COR-L47 (cell line): ENCODE data around the gene CCDC85A.

Source experiments
- DNase-seq: peaks from one replicate; lab custom pipeline; 2025; lab: John Stamatoyannopoulos, UW

CCDC85A gene

DNA sequence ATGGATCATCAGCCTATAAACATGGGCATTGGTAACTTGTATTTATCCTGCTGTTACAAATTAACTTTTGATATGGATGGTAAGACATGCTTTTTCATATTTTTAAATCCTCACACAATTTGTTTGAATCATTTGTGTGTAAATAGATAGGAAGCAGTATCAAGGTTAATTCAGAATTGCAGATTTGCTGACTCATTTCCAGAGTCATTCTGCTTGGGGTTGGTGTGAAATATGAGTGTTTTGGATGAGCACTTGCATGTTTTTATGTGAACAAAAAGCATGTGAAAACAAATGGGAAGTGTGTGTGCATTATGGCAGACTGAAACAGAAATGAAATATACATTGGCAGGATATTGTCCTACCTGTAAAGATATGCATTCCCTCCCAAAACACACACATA, 11.8 kb downstream of the CCDC85A start:
- no peak for DNase-seq

DNA sequence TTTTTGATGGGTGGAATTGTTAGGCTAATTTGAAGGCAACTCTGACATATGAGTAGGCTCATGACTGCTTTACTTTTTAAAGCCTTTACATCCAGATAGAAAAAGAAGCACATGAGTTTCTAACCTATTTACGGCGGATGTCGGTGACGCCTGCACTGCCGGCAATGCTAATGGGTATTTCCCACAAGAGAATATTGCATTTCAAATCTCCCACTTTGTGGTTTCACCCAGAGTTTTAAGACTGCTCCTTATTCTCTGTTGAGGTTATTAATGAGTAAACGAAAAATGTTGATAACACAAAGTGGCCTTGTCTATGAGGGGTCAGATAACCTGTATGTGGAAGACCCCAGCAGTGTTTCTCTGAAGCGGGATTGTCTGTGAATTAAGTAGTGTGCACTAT, 14.0 kb downstream of the CCDC85A start:
- DNase-seq: no peak

DNA sequence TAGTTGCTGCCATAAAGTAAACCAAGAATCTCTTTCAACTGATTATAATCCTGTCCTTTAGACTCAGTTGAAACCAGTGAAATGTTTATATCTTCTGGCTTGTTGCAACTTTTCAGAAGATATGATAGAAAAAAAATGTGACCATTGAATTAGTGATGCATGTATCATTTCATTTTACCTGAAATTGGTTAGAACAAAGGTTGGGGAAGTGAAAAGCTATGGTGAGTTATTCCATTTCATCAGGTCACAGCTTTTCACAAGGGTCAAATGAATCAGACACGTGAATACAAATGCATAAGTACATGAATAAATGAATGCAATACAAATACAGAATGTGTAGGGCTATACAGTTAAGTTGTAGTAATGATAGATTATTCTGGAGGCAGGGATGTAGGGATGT, 15.1 kb downstream of the CCDC85A start:
- no peak for DNase-seq

DNA sequence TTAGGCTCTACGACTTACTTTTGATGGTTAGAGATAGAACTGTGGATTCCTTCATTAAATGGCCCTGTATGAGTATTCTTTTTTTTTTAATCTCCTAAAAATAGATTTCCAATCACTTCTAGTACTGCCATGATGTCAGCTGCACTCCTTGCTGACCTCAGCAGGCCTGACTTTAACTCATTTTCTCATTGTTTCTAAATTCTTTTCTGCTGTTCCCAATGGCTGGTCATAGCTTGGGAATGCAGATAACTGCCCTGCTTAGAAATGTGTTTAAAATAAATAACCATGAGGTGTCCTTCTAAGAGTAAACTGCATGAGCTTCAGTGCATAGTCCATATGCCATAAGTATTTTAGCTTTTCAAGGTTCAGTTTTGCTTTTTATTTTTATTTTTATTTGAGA, 15.7 kb downstream of the CCDC85A start:
- DNase-seq: no peak

DNA sequence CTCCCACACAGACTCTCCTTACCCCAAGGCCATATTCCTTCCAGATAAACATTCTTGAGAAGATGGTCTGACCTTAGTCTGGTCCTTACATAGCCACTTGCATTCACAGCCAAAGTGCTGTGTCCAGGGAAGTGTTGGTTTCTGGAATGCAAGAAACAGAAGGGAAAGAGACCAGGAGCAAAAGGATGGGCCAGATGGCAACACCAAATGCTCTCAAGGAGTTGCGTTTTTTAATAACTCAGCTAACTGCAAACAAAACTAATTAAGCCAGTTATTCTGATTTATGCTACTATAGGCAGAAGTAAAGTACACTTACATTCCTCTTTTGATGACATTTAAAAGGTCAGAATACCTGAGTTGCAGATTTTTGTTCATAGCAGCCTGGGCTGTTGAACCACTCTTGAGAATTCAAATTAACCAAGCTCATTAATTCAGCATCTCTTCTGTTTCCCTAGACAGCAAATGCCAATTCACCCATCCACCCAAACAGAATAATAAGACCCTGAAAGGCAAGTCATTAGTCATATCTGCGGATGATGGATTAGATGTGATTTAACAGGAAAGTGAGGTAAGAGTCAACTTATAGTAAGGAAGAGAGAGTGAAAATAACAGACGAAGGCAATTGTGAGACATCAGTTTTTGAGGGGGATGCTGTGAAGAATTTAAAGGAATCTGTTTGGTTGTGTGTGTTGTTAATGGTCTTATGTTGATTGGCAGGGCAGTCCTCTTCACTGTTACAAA, 18.8 kb downstream of the CCDC85A start:
- DNase-seq: no peak

DNA sequence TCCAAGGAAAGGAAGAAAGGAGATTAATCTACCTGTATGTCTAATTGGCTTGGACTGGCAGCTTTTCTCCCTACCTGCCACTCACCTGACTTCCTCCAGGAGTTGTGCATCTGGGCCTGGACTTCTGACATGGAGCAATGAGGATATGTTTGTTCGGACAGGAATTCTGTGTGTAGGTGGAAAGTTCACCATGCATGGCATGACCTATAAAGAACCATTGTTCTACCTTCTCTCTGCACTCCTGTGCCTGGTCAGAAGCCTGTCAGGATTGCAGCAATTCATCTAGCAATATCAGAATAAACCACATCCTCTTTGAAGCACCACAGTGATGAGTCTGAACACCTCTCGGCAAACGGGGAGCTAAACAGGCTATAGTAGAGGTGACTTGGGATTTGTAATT, 20.8 kb downstream of the CCDC85A start:
- no peak for DNase-seq

DNA sequence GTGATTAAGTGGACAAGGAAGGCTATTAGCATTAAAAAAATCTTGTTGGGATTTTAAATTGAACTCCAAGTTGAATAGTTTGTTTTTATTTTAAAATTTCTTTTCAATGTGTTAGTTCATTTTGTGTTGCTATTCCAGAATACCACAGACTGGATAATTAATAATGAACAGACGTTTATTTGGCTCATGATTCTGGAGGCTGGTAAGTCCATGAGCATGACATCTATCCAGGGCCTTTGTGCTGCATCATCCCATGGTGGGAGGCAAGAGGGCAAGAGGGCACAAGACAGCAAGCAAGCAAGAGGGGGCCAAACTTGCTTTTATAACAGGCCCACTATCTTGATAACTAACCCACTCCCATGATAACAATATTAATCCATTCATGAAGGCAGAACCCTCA, 22.5 kb downstream of the CCDC85A start:
- DNase-seq: no peak

DNA sequence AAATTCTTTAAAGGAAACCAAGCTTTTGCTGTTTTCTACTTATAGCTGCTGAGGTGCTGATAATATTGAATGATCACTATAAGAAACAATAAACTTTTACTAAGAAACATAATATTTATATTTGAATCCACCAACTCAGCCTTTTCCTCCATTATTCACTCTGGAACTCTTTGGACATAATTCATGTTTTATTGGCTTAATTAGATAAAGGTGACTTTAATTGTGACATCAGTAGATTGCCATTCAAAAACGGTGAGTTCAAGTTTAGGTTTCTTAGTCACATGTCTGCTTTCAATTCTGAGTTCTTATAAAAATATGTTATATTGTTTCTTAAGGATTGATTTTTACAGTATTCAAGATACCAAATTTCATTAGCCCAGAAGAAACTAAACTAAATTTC, 24.0 kb downstream of the CCDC85A start:
- no peak for DNase-seq

DNA sequence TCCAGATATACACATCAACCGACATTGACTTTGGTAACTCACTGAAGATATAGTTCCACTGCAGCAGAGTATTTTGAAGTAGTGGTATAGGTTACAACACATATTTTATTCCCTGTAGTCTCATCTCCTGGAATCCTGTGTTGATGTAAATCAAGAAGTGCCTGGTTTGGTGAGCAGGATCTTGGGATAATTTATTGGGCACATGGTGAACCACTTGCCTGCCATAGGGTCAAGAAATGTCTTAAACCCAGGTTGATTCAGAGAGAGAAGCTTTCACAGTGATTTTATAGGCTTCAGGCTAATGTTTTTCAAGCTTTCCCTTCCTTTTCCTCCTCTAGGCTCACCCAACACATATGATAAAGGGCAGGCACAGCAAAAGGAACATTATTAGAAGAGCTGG, 24.6 kb downstream of the CCDC85A start:
- DNase-seq: no peak

DNA sequence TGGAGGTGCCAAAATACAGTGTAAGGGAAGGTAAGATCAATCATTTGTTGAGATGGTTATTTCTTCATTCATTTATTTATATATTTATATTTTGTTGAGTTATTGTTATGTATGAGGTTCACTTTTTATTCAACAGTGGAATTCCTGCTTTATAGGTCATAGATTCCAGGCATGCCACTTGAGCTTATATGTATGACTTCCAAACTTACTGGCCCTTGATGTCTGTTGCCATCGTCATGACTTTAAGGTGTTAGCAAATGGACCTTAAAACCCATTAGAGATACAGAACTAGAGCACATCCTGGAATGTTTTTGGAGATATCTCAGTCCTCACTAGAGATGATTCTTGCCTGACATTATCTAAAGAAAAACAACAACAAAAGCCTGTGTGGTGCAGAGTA, 25.9 kb downstream of the CCDC85A start:
- DNase-seq: no peak

DNA sequence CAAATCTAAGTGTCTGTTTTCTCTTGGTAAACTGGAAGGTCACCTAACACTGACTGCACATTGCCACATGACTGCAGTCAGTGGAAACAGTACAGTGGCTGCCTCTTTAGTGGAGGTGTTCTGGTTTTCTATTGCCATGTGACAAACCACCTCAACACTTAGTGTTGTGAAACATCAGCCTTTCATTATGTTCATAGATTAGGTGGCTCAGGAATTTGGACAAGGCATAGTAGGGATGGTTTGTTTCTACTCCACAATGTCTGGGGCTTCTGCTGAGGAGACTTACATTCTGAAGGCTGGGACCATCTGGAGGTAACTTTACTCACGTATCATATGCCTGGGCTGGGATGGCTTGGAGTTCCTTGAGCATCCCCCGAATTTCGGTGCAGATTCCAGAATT, 26.5 kb downstream of the CCDC85A start:
- no peak for DNase-seq

DNA sequence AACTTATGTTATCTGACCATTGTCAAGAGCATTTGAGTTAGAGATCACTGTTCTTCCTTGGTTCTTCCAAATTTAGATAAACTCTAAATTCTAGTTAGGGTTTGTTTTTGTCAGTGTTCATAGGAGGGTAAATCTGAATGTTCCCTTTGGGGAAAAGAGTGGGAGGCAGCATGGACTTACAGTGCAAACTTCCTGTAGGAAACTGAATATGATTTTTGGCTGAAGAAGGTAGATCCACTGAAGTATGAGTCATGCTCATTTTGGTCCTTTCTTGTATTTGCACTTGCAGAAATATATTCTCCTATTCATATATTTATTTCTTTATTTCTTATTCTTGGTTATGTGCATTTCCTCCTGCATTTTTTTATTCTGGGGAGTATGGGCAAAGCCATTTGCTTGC, 27.3 kb downstream of the CCDC85A start:
- no peak for DNase-seq

DNA sequence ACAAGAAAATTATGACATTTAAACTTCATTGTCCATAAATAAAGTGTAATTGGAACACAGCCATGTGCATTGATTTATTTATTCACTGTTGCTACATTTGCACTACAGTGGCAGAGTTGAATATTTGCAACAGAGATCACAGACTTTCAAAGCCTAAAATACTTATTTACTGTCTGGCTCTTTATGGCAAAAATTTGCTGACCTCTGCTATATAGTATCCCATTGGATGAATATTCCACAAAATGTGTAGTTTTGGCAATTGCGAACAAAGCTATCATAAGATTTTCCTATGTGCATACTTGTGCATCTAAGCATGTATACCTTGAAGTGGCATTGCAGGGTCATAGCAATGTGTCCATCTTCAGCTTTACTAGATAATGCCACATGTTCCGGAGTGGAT, 32.1 kb downstream of the CCDC85A start:
- DNase-seq: no peak

DNA sequence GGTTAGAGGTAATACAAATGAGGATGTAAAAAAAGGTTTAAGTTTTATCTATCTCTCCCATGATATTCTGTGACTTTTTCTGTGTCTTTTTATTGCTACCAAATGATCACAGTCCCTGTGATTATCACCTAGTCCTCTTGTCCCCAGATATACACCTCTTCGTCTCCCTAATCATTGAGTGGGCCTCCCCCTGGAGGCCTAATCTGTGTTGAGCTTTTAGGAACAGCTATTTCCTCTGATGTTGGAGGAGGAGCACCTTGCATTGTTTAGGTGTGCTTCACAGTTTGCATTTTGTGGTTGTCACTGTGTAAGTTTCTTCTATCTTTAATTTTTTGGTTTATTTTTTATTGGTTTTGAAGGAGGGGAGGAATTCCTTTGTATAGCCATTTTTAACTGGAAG, 33.3 kb downstream of the CCDC85A start:
- no peak for DNase-seq

DNA sequence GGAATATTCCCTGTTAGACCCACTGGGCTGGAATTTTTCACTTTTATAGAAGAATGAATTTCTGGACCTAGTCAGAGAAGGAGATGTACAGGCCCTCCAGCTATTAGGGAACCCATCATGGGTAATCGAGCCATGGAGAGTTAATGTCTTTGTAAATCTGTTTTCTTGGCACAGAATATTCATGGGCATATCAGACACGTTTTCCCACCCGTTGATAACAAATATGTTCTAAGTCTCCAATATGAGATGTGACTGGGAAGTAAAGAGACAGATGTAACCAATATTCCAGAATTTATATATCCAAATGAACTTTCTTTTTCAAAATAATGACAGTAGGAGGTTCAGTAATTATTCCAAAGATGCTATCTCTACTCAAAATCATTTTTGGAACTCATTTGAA, 38.7 kb downstream of the CCDC85A start:
- no peak for DNase-seq

DNA sequence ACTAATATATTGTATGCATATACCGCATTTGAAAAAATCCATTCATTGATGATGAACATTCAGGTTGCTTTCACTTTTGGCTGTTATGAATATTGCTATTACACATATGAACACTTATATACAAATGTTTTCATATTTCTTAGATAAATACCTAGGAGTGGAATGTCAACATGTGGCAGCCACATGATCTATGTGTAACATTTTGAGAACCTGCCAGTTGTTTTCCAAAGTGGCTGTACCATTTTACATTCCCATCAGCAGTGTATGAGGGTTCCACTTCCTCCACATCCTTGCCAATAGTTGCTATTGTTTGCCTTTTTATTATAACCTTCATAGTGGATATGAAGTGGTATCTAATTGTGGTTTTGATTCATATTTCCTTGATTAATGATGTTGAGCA, 40.5 kb downstream of the CCDC85A start:
- DNase-seq: no peak

DNA sequence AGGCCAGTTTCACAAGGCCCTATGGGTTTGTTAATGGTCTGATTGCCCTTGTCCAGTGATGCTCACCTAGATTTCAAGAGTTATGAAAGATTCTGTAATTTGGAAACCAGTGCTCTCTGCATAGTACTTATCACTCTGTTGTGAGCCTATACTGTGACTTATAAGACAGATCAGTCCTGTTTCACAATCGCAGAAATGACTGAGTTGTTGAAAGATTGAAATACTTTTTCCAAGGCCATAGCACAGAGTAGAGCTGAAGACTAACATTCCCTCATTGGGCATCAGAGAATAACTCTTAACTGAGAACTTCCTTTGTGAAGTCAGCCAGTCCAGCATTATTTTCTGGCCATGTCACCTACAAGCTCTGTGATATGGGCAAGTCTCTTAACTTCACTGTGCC, 44.0 kb downstream of the CCDC85A start:
- DNase-seq: no peak

DNA sequence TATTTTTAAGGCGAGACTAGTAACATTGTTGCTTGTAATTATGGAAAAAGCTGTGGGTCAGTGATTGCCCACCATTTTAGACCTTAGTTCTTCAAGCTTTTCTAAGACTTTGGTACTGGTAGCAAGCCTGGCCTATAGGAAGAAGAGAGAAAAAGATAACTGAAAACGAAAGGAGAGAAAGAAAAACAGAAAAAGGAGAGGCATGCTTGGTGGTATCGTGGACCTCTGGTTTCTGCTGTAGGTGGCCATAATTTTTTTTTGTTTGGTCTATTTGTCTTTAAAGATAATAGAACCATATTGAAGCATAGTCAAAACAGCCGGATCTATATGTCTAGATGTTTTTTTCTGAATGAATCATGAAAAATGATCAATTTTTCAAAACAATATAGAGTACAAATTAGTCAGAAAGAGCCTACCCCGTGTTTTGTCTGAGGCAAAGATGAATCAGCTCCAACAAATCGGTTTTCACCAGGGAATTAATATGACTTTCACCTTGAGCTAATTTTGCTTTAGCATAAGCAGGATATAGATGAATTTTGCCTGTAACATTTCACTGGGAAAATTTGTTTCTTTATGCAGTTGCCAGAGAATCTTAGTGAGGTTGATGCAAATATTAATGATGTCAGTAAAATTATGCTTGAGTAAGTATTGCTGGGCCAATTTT, 45.7 kb downstream of the CCDC85A start:
- DNase-seq: no peak

DNA sequence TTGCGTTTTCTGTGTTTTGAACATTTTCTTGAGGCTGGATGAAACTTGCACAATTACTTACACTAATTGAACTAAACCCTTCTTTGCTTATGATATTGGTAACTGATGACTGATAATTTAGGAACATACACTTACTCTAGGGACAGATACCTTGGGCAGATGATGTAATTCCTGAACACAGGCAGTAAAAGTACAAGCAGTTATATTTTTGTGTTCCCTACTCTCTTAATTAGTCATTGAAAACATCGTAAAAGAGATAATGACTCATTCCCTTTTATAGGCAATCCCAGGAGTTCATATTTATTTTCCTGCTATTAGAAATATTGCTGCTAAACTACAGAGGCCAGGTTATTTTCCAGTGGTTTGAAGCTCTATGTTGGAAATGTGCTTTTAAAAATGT, 46.4 kb downstream of the CCDC85A start:
- no peak for DNase-seq

DNA sequence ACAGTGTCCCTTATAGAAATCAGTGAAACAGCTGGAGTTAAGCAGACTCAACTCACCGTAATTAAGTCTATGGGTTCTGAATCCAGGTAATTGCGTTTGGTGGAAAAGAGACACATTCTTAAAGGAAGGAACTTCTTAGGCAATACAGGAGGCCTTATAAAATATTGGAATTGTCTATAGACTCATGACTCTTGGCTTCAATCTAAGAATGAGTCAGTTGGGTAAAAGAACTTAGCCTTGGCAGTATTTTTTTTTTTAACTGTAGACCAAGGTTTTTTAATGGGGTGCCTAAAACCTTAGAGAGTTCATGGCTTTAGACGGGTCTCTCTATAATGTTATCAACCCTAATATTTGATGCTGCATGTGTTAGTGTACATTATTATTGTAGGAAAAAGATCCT, 47.6 kb downstream of the CCDC85A start:
- no peak for DNase-seq

DNA sequence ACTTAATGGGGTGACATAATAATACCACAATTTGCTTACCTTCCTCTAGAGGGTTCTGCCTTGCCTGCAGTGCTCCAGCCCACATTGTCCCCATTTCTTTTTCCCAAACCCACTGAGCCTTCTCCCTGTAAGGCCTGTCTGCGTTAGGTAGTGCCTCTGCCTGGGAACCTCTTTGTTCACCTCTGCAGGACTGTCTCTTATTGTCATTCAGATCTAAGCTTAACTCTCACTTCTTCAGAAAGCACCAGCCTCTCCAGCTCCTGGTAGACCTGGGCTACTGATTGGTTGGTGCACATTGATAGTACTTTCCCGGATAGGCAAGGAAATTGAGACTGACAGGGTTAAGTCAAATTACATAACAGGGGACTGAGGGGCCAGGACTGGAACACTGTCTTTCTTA, 49.1 kb downstream of the CCDC85A start:
- no peak for DNase-seq

DNA sequence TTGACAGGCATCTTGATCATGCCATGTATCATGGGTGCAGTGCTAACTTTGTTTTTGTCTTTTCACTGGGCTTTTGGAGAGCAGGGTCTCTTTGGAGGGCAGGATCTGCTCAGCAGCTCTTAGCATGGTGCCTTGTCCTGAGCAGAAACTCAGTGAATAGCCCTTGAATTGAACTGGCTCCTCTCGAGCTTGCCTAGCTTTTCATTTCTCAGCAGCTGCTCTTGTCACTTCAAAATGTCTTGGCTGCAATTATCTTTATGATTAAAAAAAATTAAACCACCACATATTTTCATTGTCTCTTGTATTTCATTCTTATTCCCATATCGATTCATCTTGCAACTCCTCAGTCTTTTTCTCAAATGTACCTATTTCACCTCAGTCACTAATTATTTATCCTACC, 50.5 kb downstream of the CCDC85A start:
- no peak for DNase-seq

DNA sequence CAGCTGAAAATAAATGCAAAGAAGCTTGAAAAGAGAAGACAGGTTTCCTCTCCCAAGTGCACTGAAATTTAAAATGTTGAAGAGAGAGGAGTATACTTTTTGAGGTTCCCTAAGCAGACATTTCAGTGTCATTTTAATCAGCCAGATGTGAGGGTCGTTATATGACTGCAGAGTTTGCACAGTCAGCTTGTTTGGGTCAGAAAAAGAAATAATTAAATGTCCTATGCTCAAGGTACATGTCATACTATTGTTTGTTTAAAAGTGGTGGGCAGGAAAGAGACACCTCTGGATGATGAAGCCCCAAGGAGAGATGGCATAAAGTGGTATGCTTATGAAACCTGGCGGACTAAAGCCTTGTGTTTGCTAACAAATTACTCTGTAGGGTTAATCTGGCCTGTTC, 55.2 kb downstream of the CCDC85A start:
- DNase-seq: no peak

DNA sequence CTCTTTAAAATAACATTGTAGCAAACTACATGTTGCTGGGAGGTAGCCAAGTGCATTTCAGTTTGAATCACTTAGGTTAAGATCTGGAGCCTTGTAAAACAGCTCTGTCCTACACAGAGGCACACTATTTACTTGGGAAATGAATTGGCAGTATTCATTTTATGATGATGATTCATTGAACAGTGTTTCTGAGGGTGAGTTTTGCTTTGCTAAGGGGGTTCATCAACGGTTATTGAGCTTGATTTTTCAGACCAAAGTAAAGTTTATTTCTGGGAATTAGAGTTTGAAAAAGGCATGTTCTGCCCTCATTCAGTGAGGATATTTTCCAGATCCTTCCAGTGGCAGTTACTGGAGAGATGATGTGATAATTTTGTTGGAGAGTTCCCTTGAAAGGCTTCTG, 55.6 kb downstream of the CCDC85A start:
- peak; percentile 6 for DNase-seq
